Skeletal muscle cell (primary cell): Measurements from ENCODE around the gene TIGD3.
A peak's percentile ranks its signal among the peaks of the same experiment; 100 is the strongest.

Experiments
- DNase-seq: peaks from one replicate; pipeline ENCODE4 v3.0.0-alpha.2; 2010; ENCODE audit warnings: low read depth
- H3K4me3 ChIP-seq: 2 replicates; pipeline ENCODE4 v1.5.1; 2011; ENCODE audit warnings: low read depth, mild to moderate bottlenecking, control low read depth, low read length, moderate library complexity

The TIGD3 gene

GRCh38 chr11:65354265-65355012 is at the start of gene TIGD3:
TSS of gene TIGD3 (plus strand) at chr11:65354751. CDS start at chr11:65355809, 1,058 bp downstream.
- peak; percentile 76 for DNase-seq
- H3K4me3 ChIP-seq, result peak within 1 kb of the TSS; percentile 49

- H3K4me3 ChIP-seq, result no peak overlapping the region
- DNase-seq, result peak; percentile 74
Observed at GRCh38 chr11:65305501-65306268, 48.9 kb upstream of the TIGD3 start.

- DNase-seq, result no peak
- no peak overlapping the region for H3K4me3 ChIP-seq
Observed at GRCh38 chr11:65307298-65308229, 47.0 kb upstream of the TIGD3 start.

GRCh38 chr11:65308281-65308891 is 46.2 kb upstream of the TIGD3 start:
- H3K4me3 ChIP-seq, result no peak overlapping the region
- DNase-seq, result no peak

GRCh38 chr11:65309006-65309405 is 45.5 kb upstream of the TIGD3 start:
- H3K4me3 ChIP-seq, result no peak overlapping the region
- DNase-seq, result no peak

- DNase-seq, result no peak
- no peak overlapping the region for H3K4me3 ChIP-seq
Observed at GRCh38 chr11:65310215-65310614, 44.3 kb upstream of the TIGD3 start.

GRCh38 chr11:65310736-65311135 is 43.8 kb upstream of the TIGD3 start:
- H3K4me3 ChIP-seq, result no peak overlapping the region
- DNase-seq, result no peak

- no peak for DNase-seq
- no peak overlapping the region for H3K4me3 ChIP-seq
Observed at GRCh38 chr11:65311170-65311678, 43.3 kb upstream of the TIGD3 start.

- H3K4me3 ChIP-seq, result peak within 1 kb of the TSS; percentile 67
- no peak for DNase-seq
Observed at GRCh38 chr11:65314501-65315203, 39.9 kb upstream of the TIGD3 start, which contains the start of gene CDC42EP2. TSS of gene CDC42EP2 (plus strand) at chr11:65314866. CDS start at chr11:65320899, 6,033 bp downstream.

- H3K4me3 ChIP-seq, result peak overlapping the region; percentile 67
- no peak for DNase-seq
Observed at GRCh38 chr11:65315204-65315865, 39.2 kb upstream of the TIGD3 start.

GRCh38 chr11:65315866-65316226 is 38.7 kb upstream of the TIGD3 start:
- peak overlapping the region; percentile 67 for H3K4me3 ChIP-seq
- no peak for DNase-seq

- DNase-seq, result peak; percentile 98
Observed at GRCh38 chr11:65316227-65317024, 38.1 kb upstream of the TIGD3 start.

GRCh38 chr11:65317025-65317786 is 37.3 kb upstream of the TIGD3 start:
- H3K4me3 ChIP-seq, result peak overlapping the region; percentile 67

More at GRCh38 chr11:65316227-65317024, 38.1 kb upstream of the TIGD3 start:
- H3K4me3 ChIP-seq, result peak overlapping the region; percentile 67

GRCh38 chr11:65320386-65321075 is 34.0 kb upstream of the TIGD3 start:
- DNase-seq, result no peak
- H3K4me3 ChIP-seq, result no peak overlapping the region

More at GRCh38 chr11:65317025-65317786, 37.3 kb upstream of the TIGD3 start:
- no peak for DNase-seq

GRCh38 chr11:65321076-65321475 is 33.5 kb upstream of the TIGD3 start:
- H3K4me3 ChIP-seq, result no peak overlapping the region
- no peak for DNase-seq
